GM12878 (cell line): ENCODE results near the gene DOCK1. TPM values are rescaled to one million over a fixed set of nuclear protein-coding genes. Genes with fewer than 3 reads are reported as not detected.

Source experiments
- ATAC-seq: fragments of 200-7000 bp; cut with Tn5 transposase; 3 replicates; pipeline ENCODE4 v1.9.1; 2020; ENCODE audit warnings: mild to moderate bottlenecking, moderate library complexity
- BruUV-seq: library from RNA; stranded (reverse); fragments of 400-500 nt; replicated peaks from 2 replicates; lab custom pipeline; 2021; lab: Mats Ljungman, UMichigan
- CTCF ChIA-PET: fragments of 300-600 bp; sonication (Branson Sonifier 250); formaldehyde crosslinking; extraction: SDS; loops from one replicate; lab custom pipeline; 2021; ENCODE audit warnings: inconsistent platforms; lab: Yijun Ruan, JAX
- POLR2A ChIA-PET: fragments of 350-600 bp; formaldehyde crosslinking; extraction: SDS; loops from one replicate; lab custom pipeline; 2021; ENCODE audit warnings: inconsistent platforms; lab: Charles Lee
- RAD21 ChIA-PET: fragments of 300-600 bp; sonication (Branson Sonifier 250); formaldehyde crosslinking; loops from one replicate; lab custom pipeline; 2023; ENCODE audit warnings: antibody characterized with exemption; ENCODE audit not compliant: unreplicated experiment; lab: Charles Lee
- SMC1A ChIA-PET: fragments of 300-600 bp; sonication (Branson Sonifier 250); formaldehyde crosslinking; loops from one replicate; lab custom pipeline; 2023; ENCODE audit not compliant: unreplicated experiment, uncharacterized antibody; lab: Charles Lee
- DNase-seq: peaks from one replicate; pipeline ENCODE4 v3.0.0-alpha.2; 2011; ENCODE audit warnings: low read depth, low spot score
- FAIRE-seq: peaks from 3 replicates; lab custom pipeline; 2011; peaks lifted over from hg19 to GRCh38; lab: Jason Lieb, UNC
- H2AFZ ChIP-seq: 2 replicates; pipeline ENCODE4 v1.6.0; 2011; ENCODE audit warnings: low read depth, low read length, control low read depth; ENCODE audit not compliant: control insufficient read depth
- H3K27ac ChIP-seq: 2 replicates; pipeline ENCODE4 v1.5.1; 2011; ENCODE audit warnings: control low read depth; ENCODE audit not compliant: control insufficient read depth, insufficient read depth
- H3K27me3 ChIP-seq, 2 experiments: replicated peaks in 1 of 2; 2 replicates each; pipeline versions ENCODE4 v1.6.0 to v1.6.1; 2011; ENCODE audit warnings: low read length in 1 of 2; ENCODE audit not compliant: control insufficient read depth in 2 of 2, insufficient read depth in 2 of 2
- H3K36me3 ChIP-seq, 2 experiments: 2 replicates each; pipeline ENCODE4 v1.5.1; 2011; ENCODE audit warnings: low read length in 1 of 2; ENCODE audit not compliant: control insufficient read depth in 2 of 2, insufficient read depth in 2 of 2
- H3K4me1 ChIP-seq: 2 replicates; pipeline ENCODE4 v1.6.1; 2011; ENCODE audit warnings: mild to moderate bottlenecking, low read length, moderate library complexity, mixed read lengths; ENCODE audit not compliant: control insufficient read depth, insufficient read depth
- H3K4me2 ChIP-seq: 2 replicates; pipeline ENCODE4 v1.6.0; 2011; ENCODE audit warnings: control low read depth; ENCODE audit not compliant: control insufficient read depth, insufficient read depth
- H3K4me3 ChIP-seq: fragments of 200-600 bp; sonication (generic); 2 replicates; pipeline ENCODE4 v1.5.1; 2016
- H3K79me2 ChIP-seq: 2 replicates; pipeline ENCODE4 v1.6.0; 2011; ENCODE audit warnings: low read length; ENCODE audit not compliant: control insufficient read depth, insufficient read depth
- H3K9ac ChIP-seq: 2 replicates; pipeline ENCODE4 v1.8.0; 2011; ENCODE audit warnings: low read length, control low read depth, mixed read lengths; ENCODE audit not compliant: control insufficient read depth, insufficient read depth
- H3K9me3 ChIP-seq: replicated peaks from 3 replicates; pipeline ENCODE4 v1.5.1; 2011; ENCODE audit warnings: mild to moderate bottlenecking, low read length; ENCODE audit not compliant: control insufficient read depth, insufficient read depth
- H4K20me1 ChIP-seq: 2 replicates; pipeline ENCODE4 v1.6.0; 2011; ENCODE audit not compliant: control insufficient read depth, insufficient read depth
- CREM ChIP-seq: IDR thresholded peaks from 2 replicates; pipeline ENCODE4 v1.6.1; 2014; ENCODE audit warnings: antibody characterized with exemption, low read depth
- NR2C2 ChIP-seq: IDR thresholded peaks from 2 replicates; pipeline ENCODE4 v1.6.1; 2011; ENCODE audit warnings: borderline replicate concordance, low read depth; ENCODE audit not compliant: control insufficient read depth, insufficient read length
- POU2F2 ChIP-seq: IDR thresholded peaks from 3 replicates; pipeline ENCODE4 v1.6.1; 2011; ENCODE audit warnings: low read depth, mild to moderate bottlenecking, low read length, borderline replicate concordance
- SUPT20H ChIP-seq: IDR thresholded peaks from 2 replicates; pipeline ENCODE4 v1.6.1; 2011; ENCODE audit warnings: low read depth, mild to moderate bottlenecking, low read length, moderate library complexity, borderline replicate concordance; ENCODE audit not compliant: control insufficient read depth
- YY1 ChIP-seq: IDR thresholded peaks from 2 replicates; pipeline ENCODE4 v1.6.1; 2011; ENCODE audit warnings: low read depth, mild to moderate bottlenecking, low read length
- WGBS: methylation state at CpG from one replicate; pipeline ENCODE4 v1.1.6; 2016; ENCODE audit warnings: low lambda C conversion rate; ENCODE audit not compliant: insufficient replicate concordance, insufficient coverage; ENCODE audit errors: missing lambda C conversion rate; 5-methylcytosine and 5-hydroxymethylcytosine counted together
- in situ Hi-C: fragments of 300-500 bp; cut with MboI; formaldehyde crosslinking; loops from 9 replicates; pipeline ENCODE4 v1.14.3; 2018; ENCODE audit warnings: mixed read lengths
- intact Hi-C: fragments of 100-400 bp; cut with micrococcal nuclease; formaldehyde crosslinking; loops from one replicate; pipeline ENCODE4 v1.14.2; 2022; ENCODE audit not compliant: unreplicated experiment
- polyA plus RNA-seq, 11 experiments: library from polyadenylated mRNA; depleted of rRNA in 4 of 11; unstranded in 6 of 11; stranded (reverse) in 5 of 11; fragments of >200 nt; fragmentation: Nextera tagmentation in 4 of 11; fragmentation: Illumina TruSeq in 1 of 11; extraction: Ambion mirVana in 4 of 11; extraction: Trizol in 1 of 11; gene quantifications; 1 replicate in 1 of 11; 2 replicates in 10 of 11; pipeline versions ENCODE4 v1.2.1 to v1.2.3, GENCODE V29; 2011 to 2016; ENCODE audit warnings: inconsistent platforms in 2 of 11, missing spikeins in 2 of 11, low read depth in 1 of 11
- total RNA-seq, 4 experiments: library from RNA; depleted of rRNA in 3 of 4; stranded (reverse); fragments of >200 nt in 3 of 4; fragmentation: Illumina TruSeq in 1 of 4; extraction: Trizol in 1 of 4; gene quantifications; 2 replicates each; pipeline versions ENCODE4 v1.2.1 to v1.2.3, GENCODE V29; 2013 to 2021
- TF ChIP-seq, protein P1 (sequence below): fragments of 450-650 bp; IDR thresholded peaks from 2 replicates; pipeline ENCODE4 v1.6.1; 2017; ENCODE audit warnings: mild to moderate bottlenecking

Gene DOCK1
- total and polyA plus RNA-seq, 10 of the 15 experiments (the other 5 are each of a cell fraction or from before 2014, with no cell fraction given) = 0.05 to 0.18 TPM; not detected in 8

DNA sequence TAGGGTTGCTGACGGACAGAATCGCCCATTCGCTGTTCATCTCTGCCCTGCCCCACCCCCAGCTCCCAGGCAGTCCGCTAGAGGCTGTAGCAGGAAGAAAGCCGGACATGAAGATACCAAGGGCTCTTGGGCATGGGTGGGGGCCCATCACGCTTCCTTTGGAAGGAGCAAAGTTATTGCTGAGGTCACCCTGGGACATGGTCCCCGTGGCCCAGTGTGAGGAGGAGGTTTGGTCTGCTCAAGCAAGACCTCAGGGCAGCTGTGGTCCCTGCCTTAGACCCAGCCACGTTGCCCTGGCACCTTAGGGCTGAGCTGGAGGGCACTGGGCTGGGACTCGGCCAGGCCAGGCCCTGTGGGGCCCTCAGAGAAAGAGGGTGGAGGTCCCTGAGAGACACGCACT is 511.8 kb downstream of the DOCK1 start:
- RAD21 ChIA-PET = no interaction called here
- 6% methylated on average over 10 of the region's 10 CpGs for WGBS
- ATAC-seq = no peak
- Histone ChIP-seq H3K9ac (no peak overlapping the region), H3K36me3 (no peaks in the 10 kb centered on the region), H3K79me2 (no peaks in the 10 kb centered on the region), H3K4me2 (no peak overlapping the region), H3K9me3 (no peaks in the 10 kb centered on the region), H3K27me3 (no peaks in the 10 kb centered on the region), H4K20me1 (no peaks in the 10 kb centered on the region), H3K4me3 (no peak overlapping the region), H2AFZ (no peak overlapping the region), H3K27ac (no peak overlapping the region), H3K4me1 (no peaks in the 10 kb centered on the region)
- no peak for DNase-seq
- POLR2A ChIA-PET = no interaction called here
- no peak for FAIRE-seq
- SMC1A ChIA-PET = no interaction called here
- in situ Hi-C loops = no loop called here
- no TSS peak for BruUV-seq
- TF ChIP-seq, protein P1, sequence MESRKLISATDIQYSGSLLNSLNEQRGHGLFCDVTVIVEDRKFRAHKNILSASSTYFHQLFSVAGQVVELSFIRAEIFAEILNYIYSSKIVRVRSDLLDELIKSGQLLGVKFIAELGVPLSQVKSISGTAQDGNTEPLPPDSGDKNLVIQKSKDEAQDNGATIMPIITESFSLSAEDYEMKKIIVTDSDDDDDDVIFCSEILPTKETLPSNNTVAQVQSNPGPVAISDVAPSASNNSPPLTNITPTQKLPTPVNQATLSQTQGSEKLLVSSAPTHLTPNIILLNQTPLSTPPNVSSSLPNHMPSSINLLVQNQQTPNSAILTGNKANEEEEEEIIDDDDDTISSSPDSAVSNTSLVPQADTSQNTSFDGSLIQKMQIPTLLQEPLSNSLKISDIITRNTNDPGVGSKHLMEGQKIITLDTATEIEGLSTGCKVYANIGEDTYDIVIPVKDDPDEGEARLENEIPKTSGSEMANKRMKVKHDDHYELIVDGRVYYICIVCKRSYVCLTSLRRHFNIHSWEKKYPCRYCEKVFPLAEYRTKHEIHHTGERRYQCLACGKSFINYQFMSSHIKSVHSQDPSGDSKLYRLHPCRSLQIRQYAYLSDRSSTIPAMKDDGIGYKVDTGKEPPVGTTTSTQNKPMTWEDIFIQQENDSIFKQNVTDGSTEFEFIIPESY = no peak
- no peak for TF ChIP-seq POU2F2
- no peak for TF ChIP-seq CREM
- no peak for TF ChIP-seq SUPT20H
- TF ChIP-seq NR2C2 = no peak
- no peak for TF ChIP-seq YY1
- CTCF ChIA-PET = no interaction called here
- intact Hi-C loops = no loop called here
